T-cell (primary cell): ENCODE results near the gene PAX3. TPM values are rescaled to one million over a fixed set of nuclear protein-coding genes. Genes with fewer than 3 reads are reported as not detected.

ENCODE experiments used
- ATAC-seq, 4 experiments: fragments of 200-7000 bp in 3 of 4; fragments of 150-1000 bp in 1 of 4; cut with Tn5 transposase; replicated peaks in 1 of 4; 1 replicate in 3 of 4; 2 replicates in 1 of 4; pipeline ENCODE4 v1.10.0; 2021; ENCODE audit warnings: moderate library complexity in 3 of 4, mild to moderate bottlenecking in 2 of 4, moderate number of reproducible peaks in 1 of 4
- CTCF ChIA-PET, 2 donors: fragments of 300-600 bp; sonication (Branson Sonifier 250); formaldehyde crosslinking; loops; one replicate each; lab custom pipeline; 2022; ENCODE audit warnings: antibody characterized with exemption in 2 of 2; lab: Charles Lee
- POLR2A ChIA-PET, 2 donors: fragments of 300-600 bp; sonication (Branson Sonifier 250); formaldehyde crosslinking; loops; one replicate each; lab custom pipeline; 2022; ENCODE audit warnings: antibody characterized with exemption in 2 of 2; lab: Charles Lee
- DNase-seq, 35 experiments: peaks; one replicate each; pipeline versions ENCODE4 v3.0.0 to v3.0.0-alpha.2; 2013 to 2023
- H3K27ac ChIP-seq: one replicate; pipeline ENCODE4 v1.5.1; 2013; ENCODE audit warnings: low read length
- H3K27me3 ChIP-seq, 2 experiments: replicated peaks in 1 of 2; 1 replicate in 1 of 2; 2 replicates in 1 of 2; pipeline versions ENCODE4 v1.6.1 to v1.7.0; 2013; ENCODE audit warnings: low read length in 1 of 2, mixed read lengths in 1 of 2; ENCODE audit not compliant: control insufficient read depth in 2 of 2, insufficient read depth in 2 of 2; ENCODE audit errors: extremely low read depth in 1 of 2
- H3K36me3 ChIP-seq, 2 donors: 1 replicate in 1 of 2; 2 replicates in 1 of 2; pipeline versions ENCODE4 v1.6.1 to v1.7.0; 2013; ENCODE audit warnings: low read length in 1 of 2; ENCODE audit not compliant: control insufficient read depth in 2 of 2, insufficient read depth in 1 of 2; ENCODE audit errors: extremely low read depth in 1 of 2
- H3K4me1 ChIP-seq, 2 experiments: 1 replicate in 1 of 2; 2 replicates in 1 of 2; pipeline versions ENCODE4 v1.6.1 to v1.7.0; 2013; ENCODE audit warnings: low read length in 2 of 2, mixed read lengths in 1 of 2; ENCODE audit not compliant: insufficient read depth in 2 of 2, control insufficient read depth in 1 of 2; ENCODE audit errors: extremely low read depth in 1 of 2
- H3K4me3 ChIP-seq, 2 donors: 1 replicate in 1 of 2; 2 replicates in 1 of 2; pipeline versions ENCODE4 v1.5.1 to v1.7.0; 2013; ENCODE audit warnings: mild to moderate bottlenecking in 2 of 2, low read length in 1 of 2, moderate library complexity in 1 of 2; ENCODE audit not compliant: control insufficient read depth in 1 of 2; ENCODE audit errors: extremely low read depth in 1 of 2
- H3K9me3 ChIP-seq: 2 replicates; pipeline ENCODE4 v1.7.0; 2013
- H3K27ac Mint-ChIP-seq, 2 donors: one replicate each; pipeline ENCODE4 v1.8.0; 2020 to 2021; ENCODE audit warnings: mild to moderate bottlenecking in 2 of 2, mixed read lengths in 2 of 2
- H3K27me3 Mint-ChIP-seq, 2 donors: one replicate each; pipeline ENCODE4 v1.8.0; 2021 to 2022; ENCODE audit warnings: mixed read lengths in 2 of 2
- H3K36me3 Mint-ChIP-seq: one replicate; pipeline ENCODE4 v1.8.0; 2021; ENCODE audit warnings: mixed read lengths
- H3K4me1 Mint-ChIP-seq, 3 donors: one replicate each; pipeline ENCODE4 v1.8.0; 2020 to 2022; ENCODE audit warnings: mixed read lengths in 3 of 3, mild to moderate bottlenecking in 1 of 3
- H3K4me3 Mint-ChIP-seq, 3 donors: one replicate each; pipeline ENCODE4 v1.8.0; 2020 to 2022; ENCODE audit warnings: mild to moderate bottlenecking in 3 of 3, mixed read lengths in 3 of 3, moderate library complexity in 3 of 3
- H3K9me3 Mint-ChIP-seq, 3 donors: one replicate each; pipeline ENCODE4 v1.8.0; 2020 to 2022; ENCODE audit warnings: mixed read lengths in 3 of 3
- WGBS: methylation state at CpG from one replicate; pipeline ENCODE4 v1.1.5; 2013; ENCODE audit warnings: missing lambda C conversion rate; ENCODE audit not compliant: insufficient coverage; 5-methylcytosine and 5-hydroxymethylcytosine counted together
- total RNA-seq, 35 experiments: library from RNA in 6 of 35; stranded (reverse) in 6 of 35; fragments of 120-200 nt in 1 of 35; gene quantifications; one replicate each; pipeline versions ENCODE4 v1.2.1 to v1.2.4 and lab custom pipeline; 2013 to 2026

The PAX3 gene
- total RNA-seq, 5 donors from 2014 or later (not counting 1 experiment from before 2014, with no cell fraction given) = not detected

- H3K27me3 ChIP-seq = peaks cover 12 to 23% of the 10 kb centered on the region in 2 experiments
- ATAC-seq = peak; percentile 42 to 66 (median 47)
- H3K9me3 ChIP-seq = no peaks in the 10 kb centered on the region
- Mint-ChIP-seq H3K4me1 (peaks cover 4 to 13% (median 9%) of the 10 kb centered on the region in 3 donors), H3K4me3 (peak overlapping the region; percentile 67 to 75 (median 74)), H3K27ac (no peak overlapping the region), H3K36me3 (no peaks in the 10 kb centered on the region), H3K27me3 (peaks cover 51 to 62% of the 10 kb centered on the region in 2 donors), H3K9me3 (no peaks in the 10 kb centered on the region)
- peak overlapping the region in 1 of 2 donors; percentile 41 for H3K4me3 ChIP-seq
- CTCF ChIA-PET = interaction anchor here in 1 of 2 donors (0.6 to 1.0 kb wide), 4 partner anchors 28 to 308 kb away, joined by 3 to 6 read pairs (median 5); no protein-coding TSS in a partner anchor
- no peak overlapping the region for H3K27ac ChIP-seq
- H3K36me3 ChIP-seq = no peaks in the 10 kb centered on the region
- WGBS = 2% methylated on average over 76 of the region's 96 CpGs
- peaks cover 0 to 18% of the 10 kb centered on the region in 2 experiments for H3K4me1 ChIP-seq
- POLR2A ChIA-PET = interaction anchor here in 1 of 2 donors (0.6 kb wide), 1 partner anchor 106 kb away, joined by 16 read pairs; no protein-coding TSS in a partner anchor
- peak in 1 of 35 experiments; percentile 31 for DNase-seq
Observed at GRCh38 chr2:222319586-222320435, 21.0 kb upstream of the PAX3 start.

GRCh38 chr2:222318712-222319585 is 20.2 kb upstream of the PAX3 start:
- ChIA-PET POLR2A (interaction anchor here in 1 of 2 donors (0.6 kb wide), 1 partner anchor 107 kb away, joined by 16 read pairs; no protein-coding TSS in a partner anchor), CTCF (interaction anchor here in 1 of 2 donors (0.6 to 1.4 kb wide), 8 partner anchors 27 to 336 kb away, joined by 3 to 20 read pairs (median 4); no protein-coding TSS in a partner anchor)
- peaks cover 12 to 23% of the 10 kb centered on the region in 2 experiments for H3K27me3 ChIP-seq
- H3K27ac ChIP-seq = no peak overlapping the region
- peak overlapping the region; percentile 46 to 70 for H3K4me3 ChIP-seq
- Mint-ChIP-seq H3K4me1 (peaks cover 4 to 13% (median 9%) of the 10 kb centered on the region in 3 donors), H3K4me3 (peak overlapping the region; percentile 65 to 78 (median 73)), H3K27me3 (peaks cover 55 to 65% of the 10 kb centered on the region in 2 donors), H3K27ac (no peak overlapping the region), H3K9me3 (no peaks in the 10 kb centered on the region), H3K36me3 (no peaks in the 10 kb centered on the region)
- H3K36me3 ChIP-seq = no peaks in the 10 kb centered on the region
- ATAC-seq (peak; percentile 46 to 69 (median 49)), DNase-seq (peak in 2 of 35 experiments; percentile 15 to 48)
- WGBS = 3% methylated on average over 81 of the region's 104 CpGs
- H3K4me1 ChIP-seq = peaks cover 0 to 18% of the 10 kb centered on the region in 2 experiments
- no peaks in the 10 kb centered on the region for H3K9me3 ChIP-seq

DNA sequence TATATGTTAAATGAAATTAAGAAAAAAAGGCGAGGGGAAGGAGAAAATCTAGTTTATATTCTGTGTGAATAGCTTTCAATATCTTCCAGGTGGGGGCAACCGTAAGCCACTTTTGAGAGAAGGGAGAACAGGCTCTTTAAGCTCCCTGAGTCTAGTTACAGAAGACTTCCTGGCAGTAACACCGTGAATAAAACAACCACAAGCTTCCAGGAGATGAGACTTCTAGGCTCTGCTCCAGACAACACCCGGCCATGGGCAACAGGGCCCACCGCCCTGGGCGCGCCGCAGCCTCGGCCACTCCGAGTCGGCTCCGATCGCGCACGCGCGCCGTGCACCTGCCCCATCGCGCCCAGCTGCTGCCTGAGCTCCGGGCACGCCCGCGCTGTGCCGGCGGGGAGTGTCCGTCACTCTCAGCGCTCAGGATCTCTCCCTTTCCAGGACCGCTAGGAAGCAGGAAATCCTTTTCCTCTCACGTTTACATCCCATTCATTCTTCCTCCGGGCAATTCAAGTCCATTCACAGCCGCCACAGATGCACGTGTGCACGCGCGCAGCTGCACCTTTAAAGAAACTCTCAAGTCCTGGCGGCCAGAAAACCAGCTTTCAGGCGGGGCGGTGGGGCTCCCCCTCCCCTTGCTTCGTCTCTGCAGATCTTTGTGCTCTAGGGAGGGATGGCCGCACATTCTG is 19.4 kb upstream of the PAX3 start:
- H3K36me3 Mint-ChIP-seq = no peaks in the 10 kb centered on the region
- no peaks in the 10 kb centered on the region for H3K36me3 ChIP-seq
- H3K9me3 Mint-ChIP-seq = no peaks in the 10 kb centered on the region
- DNase-seq (peak in 2 of 35 experiments; percentile 14 to 50), ATAC-seq (peak in 3 of 4 experiments; percentile 47 to 66 (median 54))
- peaks cover 4 to 13% (median 9%) of the 10 kb centered on the region in 3 donors for H3K4me1 Mint-ChIP-seq
- peak overlapping the region; percentile 46 to 70 for H3K4me3 ChIP-seq
- H3K27me3 ChIP-seq = peaks cover 13 to 23% of the 10 kb centered on the region in 2 experiments
- H3K9me3 ChIP-seq = no peaks in the 10 kb centered on the region
- peaks cover 56 to 70% of the 10 kb centered on the region in 2 donors for H3K27me3 Mint-ChIP-seq
- POLR2A ChIA-PET = no interaction called here
- H3K27ac ChIP-seq = no peak overlapping the region
- peak overlapping the region; percentile 65 to 78 (median 73) for H3K4me3 Mint-ChIP-seq
- H3K27ac Mint-ChIP-seq = no peak overlapping the region
- CTCF ChIA-PET = interaction anchor here in 1 of 2 donors (0.6 to 1.5 kb wide), 7 partner anchors 165 to 336 kb away, joined by 3 to 20 read pairs (median 3); no protein-coding TSS in a partner anchor
- H3K4me1 ChIP-seq = peaks cover 0 to 18% of the 10 kb centered on the region in 2 experiments
- under 1% methylated on average over 39 of the region's 41 CpGs for WGBS

- Mint-ChIP-seq H3K36me3 (no peaks in the 10 kb centered on the region), H3K4me1 (peaks cover 5 to 11% (median 10%) of the 10 kb centered on the region in 3 donors), H3K27ac (no peak overlapping the region), H3K4me3 (no peak overlapping the region), H3K27me3 (peaks cover 58 to 71% of the 10 kb centered on the region in 2 donors), H3K9me3 (no peaks in the 10 kb centered on the region)
- peaks cover 0 to 31% of the 10 kb centered on the region in 2 experiments for H3K4me1 ChIP-seq
- no peaks in the 10 kb centered on the region for H3K36me3 ChIP-seq
- peaks cover 10 to 39% of the 10 kb centered on the region in 2 experiments for H3K27me3 ChIP-seq
- H3K27ac ChIP-seq = no peak overlapping the region
- POLR2A ChIA-PET = no interaction called here
- CTCF ChIA-PET = no interaction called here
- peaks cover under 1% of the 10 kb centered on the region for H3K9me3 ChIP-seq
- no peak overlapping the region for H3K4me3 ChIP-seq
- no CpG with 5 or more reads among the region's 4 CpGs for WGBS
- ATAC-seq (no peak), DNase-seq (no peak)
Observed at GRCh38 chr2:222315443-222316121, 16.8 kb upstream of the PAX3 start.

- H3K27me3 ChIP-seq = peaks cover 23 to 41% of the 10 kb centered on the region in 2 experiments
- ChIA-PET CTCF (interaction anchor here in 1 of 2 donors (0.5 to 0.6 kb wide), 2 partner anchors 247 to 277 kb away, joined by 4 read pairs; no protein-coding TSS in a partner anchor), POLR2A (interaction anchor here in 1 of 2 donors (0.6 kb wide), 1 partner anchor 256 kb away, joined by 3 read pairs; no protein-coding TSS in a partner anchor)
- no peaks in the 10 kb centered on the region for H3K36me3 ChIP-seq
- no peak overlapping the region for H3K27ac Mint-ChIP-seq
- H3K4me3 ChIP-seq = no peak overlapping the region
- no peaks in the 10 kb centered on the region for H3K36me3 Mint-ChIP-seq
- H3K9me3 Mint-ChIP-seq = no peaks in the 10 kb centered on the region
- ATAC-seq (no peak), DNase-seq (no peak)
- no peak overlapping the region for H3K4me3 Mint-ChIP-seq
- H3K9me3 ChIP-seq = peaks cover 2% of the 10 kb centered on the region
- peaks cover 73 to 84% of the 10 kb centered on the region in 2 donors for H3K27me3 Mint-ChIP-seq
- no peak overlapping the region for H3K27ac ChIP-seq
- peaks cover 0 to 22% of the 10 kb centered on the region in 2 experiments for H3K4me1 ChIP-seq
- H3K4me1 Mint-ChIP-seq = peaks cover 4 to 9% (median 8%) of the 10 kb centered on the region in 3 donors
Observed at GRCh38 chr2:222313816-222314215, 15.0 kb upstream of the PAX3 start.
